C4-2B (cell line): Measurements from ENCODE around the gene THADA.

ENCODE experiments used
- ZFX ChIP-seq: fragments of 450-650 bp; IDR thresholded peaks from 2 replicates; pipeline ENCODE4 v1.6.1; 2017
- TF ChIP-seq, protein P1 (sequence below): fragments of 450-650 bp; conservative IDR thresholded peaks from 2 replicates; pipeline ENCODE4 v1.5.1; 2017; ENCODE audit warnings: mild to moderate bottlenecking

DNA sequence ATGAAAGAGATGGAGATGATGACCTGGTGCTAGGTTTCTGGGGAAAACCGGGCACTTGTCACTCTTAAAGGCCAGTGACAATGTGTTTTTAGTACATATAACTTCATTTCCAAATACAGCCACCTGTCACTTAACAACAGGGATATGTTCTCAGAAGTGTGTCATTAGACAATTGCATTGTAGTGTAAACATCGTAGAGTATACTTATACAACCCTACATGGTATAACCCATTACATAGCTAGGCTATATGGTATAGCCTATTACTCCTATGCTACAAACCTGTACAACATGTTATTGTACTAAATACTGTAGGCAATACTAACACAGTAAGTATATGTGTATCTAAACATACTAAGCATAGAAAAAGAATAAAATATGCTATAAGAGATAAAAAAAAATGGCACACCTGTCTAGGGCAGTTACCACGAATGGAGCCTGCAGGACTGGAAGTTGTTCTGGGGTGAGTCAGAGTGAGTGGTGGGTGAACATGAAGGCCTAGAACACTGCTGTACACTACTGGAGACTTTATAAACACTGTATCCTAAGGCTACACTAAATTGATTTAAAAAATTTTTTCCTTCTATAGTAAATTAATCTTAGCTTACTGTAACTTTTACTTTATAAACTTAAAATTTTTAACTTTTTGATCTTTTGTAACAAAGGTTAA, 123.2 kb downstream of the THADA start:
- TF ChIP-seq, protein P1, sequence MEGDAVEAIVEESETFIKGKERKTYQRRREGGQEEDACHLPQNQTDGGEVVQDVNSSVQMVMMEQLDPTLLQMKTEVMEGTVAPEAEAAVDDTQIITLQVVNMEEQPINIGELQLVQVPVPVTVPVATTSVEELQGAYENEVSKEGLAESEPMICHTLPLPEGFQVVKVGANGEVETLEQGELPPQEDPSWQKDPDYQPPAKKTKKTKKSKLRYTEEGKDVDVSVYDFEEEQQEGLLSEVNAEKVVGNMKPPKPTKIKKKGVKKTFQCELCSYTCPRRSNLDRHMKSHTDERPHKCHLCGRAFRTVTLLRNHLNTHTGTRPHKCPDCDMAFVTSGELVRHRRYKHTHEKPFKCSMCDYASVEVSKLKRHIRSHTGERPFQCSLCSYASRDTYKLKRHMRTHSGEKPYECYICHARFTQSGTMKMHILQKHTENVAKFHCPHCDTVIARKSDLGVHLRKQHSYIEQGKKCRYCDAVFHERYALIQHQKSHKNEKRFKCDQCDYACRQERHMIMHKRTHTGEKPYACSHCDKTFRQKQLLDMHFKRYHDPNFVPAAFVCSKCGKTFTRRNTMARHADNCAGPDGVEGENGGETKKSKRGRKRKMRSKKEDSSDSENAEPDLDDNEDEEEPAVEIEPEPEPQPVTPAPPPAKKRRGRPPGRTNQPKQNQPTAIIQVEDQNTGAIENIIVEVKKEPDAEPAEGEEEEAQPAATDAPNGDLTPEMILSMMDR = no peak
- TF ChIP-seq ZFX = no peak
